GM18526 (cell line): ENCODE measurements around the gene MICAL2.

Experiments used
- POLR2A ChIP-seq: IDR thresholded peaks from 3 replicates; pipeline ENCODE4 v1.6.1; 2011; ENCODE audit not compliant: insufficient read length; ENCODE audit errors: extremely low read depth

MICAL2 gene

DNA sequence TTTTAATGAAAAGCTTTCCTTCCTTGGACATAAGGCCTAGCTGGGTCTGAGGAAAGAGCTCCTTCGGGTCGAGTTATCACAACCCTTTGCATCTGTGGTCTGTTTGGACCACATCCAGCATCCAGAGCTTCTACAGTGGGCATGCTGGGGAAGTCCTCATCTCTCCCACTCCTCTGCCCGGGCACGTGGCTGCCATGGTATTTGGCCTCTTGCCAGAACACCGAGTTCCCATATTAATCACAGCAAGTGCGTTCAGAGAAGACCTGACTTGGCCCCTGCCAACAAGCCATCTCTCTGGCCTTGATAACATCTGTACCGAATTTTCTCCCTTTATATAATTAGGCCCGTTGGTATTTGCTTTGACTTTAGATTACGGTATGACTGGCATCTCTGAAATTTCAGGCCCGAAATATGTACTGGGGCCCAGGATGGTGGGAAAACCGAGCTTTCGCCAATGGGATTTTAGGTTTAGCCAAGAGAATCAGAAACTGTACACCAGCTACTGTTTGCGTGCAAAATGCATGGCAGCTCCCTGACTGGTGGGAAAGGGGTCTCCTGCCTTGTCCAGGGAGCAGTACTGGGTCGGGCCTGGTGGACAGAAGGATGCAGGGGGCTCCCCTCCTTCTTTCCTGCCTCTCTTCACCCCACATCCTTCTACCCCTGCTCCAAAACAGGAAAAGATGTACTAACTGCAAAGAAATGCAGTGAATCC, 90.0 kb downstream of the MICAL2 start:
- no peak for TF ChIP-seq POLR2A

DNA sequence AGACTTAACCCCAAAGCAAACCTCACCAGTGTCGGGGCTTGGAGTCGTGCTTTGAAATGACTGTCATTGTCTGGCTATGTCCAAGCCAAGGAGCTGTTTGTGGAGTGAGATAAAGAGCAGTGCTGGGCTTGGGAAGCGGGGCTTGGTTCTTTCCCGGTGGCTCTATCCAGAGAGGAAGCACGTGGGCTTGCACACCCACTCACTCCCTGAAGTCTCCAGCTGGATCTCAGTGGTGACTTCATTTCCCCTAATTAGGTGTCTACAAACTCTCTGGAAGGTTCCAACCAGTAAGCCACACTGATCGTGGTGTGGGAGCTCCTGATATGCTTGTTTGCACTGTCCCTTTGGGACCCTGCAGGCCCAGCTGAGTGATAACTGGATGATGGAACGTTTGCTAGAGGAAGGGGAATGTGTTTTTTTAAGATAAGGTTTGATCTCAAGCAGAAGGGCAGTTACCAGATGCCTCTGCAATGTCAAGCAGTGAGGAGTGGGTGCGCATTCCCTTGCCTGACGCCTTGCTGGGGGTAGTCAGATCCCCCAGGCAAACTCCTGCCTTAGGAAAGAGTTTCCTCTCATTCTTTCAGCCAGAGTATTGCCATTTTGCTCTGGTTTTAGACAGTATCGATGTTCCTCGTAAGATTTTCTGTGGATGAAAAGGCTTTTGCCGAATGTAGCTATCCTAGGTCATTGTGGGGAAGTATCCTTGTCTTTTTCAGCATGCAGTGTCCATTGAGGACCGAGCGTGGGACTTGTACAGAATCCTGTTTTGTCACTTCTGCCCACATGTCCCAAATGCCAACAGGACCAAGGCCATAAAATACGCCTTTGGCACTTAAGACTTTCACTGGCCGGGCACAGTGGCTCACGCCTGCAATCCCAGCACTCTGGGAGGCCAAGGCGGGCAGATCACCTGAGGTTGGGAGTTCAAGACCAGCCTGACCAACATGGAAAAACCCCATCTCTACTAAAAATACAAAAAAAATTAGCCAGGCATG, 90.9 kb downstream of the MICAL2 start:
- TF ChIP-seq POLR2A: no peak

DNA sequence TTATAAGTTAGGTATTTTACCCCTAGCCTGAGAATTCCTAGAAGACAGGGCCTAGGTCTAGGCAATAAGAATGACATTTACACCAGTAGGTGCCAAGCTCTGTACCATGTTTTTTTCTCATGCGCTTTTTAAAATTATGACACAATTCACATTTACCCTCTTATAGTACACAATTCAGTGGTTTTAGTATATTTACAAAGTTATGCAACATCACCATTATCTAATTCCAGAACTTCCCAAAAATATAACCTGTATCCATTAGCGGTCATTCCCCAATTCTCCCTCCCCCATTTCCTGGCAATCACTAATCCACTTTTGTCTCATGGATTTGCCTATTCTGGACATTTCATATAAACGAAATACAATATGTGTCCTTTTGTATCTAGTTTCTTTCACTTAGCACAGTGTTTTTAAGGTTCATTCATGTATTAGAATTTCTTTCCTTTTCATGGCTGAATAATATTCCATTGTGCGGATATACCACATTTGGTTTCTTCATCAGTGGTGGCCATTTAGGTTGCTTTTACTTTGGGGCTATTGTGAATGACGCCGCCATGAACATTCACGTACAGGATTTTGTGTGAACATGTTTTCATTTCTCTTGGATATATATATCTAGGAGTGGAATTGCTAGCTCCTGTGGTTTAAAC, 92.4 kb downstream of the MICAL2 start:
- TF ChIP-seq POLR2A: no peak

DNA sequence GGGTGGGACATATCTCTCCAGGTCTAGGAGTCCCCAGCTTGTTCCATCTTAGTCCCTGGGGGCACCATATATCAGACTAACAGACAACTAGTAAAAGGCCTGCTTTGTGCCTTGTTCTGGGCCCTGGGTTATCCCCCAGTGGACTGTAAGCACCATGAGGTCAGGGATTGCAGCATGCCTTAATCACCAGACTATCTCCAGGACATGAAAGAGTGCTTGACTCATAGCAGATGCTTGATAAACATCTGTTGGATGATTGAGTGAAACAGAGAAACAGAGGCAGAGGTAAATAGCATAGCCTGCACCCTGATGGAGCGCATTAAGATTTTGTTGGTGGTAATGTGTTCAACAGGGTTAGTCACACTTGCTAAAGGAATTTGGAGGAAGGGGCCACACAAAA, 94.1 kb downstream of the MICAL2 start:
- TF ChIP-seq POLR2A: no peak

DNA sequence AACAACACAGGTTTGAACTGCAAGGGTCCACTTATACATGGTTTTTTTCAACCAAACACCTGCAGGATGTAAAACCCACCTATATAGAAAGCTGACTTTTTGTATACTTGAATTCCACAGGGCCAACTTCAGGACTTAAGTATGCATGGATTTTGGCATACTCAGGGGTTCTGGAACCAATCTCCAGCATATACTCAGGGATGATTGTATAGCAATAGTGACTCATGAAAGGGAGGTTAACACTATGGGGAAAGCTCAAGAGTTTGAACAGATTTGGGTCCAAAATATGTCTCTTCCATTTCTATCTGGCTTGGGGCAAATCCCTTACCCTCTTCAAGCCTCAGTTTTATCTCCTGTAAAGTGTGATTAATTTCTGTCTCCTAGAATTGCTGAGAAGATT, 94.9 kb downstream of the MICAL2 start:
- no peak for TF ChIP-seq POLR2A

DNA sequence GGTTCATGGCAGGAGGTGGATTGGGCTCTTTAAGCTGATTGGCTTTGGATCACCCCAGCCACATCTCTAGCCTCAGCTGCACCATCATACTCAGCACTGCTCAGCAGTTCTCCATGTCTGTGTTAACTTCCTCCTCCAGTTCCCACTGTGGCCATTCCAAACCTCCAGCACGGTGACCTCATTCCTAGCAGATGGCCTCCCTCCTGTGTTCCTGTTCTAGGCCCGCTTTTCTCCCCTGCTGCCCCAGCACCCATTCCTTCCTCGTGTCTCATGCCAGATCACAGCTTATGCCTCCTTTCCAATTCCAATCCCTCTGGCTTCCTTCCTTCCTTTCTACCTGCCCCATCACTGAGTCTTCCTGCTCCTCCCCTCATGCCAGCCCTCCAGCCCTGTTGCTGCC, 96.1 kb downstream of the MICAL2 start:
- no peak for TF ChIP-seq POLR2A

DNA sequence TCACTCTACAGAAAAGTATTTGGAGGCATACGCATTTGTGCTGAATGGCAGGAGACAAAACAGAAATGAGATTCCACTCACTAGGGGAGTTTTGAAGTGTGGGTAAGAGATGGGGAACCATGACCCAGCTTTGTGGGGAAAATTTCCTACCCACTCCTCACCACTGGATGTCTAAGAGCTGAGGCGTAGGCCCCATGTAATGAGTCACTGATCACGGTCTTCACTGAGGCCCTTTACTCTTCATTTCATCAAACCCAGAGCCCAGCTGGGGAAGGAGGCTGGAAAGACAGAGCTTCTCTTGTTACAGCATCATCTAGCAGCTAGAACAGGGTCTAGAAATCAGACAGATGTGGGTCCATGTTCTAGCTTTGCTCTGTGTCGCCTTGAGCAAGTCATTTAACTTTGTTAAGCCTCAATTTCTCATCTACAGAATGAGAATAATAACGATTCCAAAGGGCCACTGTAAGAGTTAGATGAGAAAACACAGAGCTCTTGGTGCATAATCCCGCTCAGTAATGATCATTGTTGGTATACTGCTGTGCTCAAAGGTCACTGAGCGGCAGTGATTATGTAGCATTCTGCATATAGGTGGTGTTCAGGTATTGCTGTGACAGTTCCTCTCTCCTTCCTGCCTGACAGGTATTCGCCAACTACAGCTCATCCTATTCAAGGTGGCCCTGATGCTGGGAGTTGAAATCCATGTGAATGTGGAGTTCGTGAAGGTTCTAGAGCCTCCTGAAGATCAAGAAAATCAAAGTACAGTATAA, 97.2 kb downstream of the MICAL2 start:
- no peak for TF ChIP-seq POLR2A

DNA sequence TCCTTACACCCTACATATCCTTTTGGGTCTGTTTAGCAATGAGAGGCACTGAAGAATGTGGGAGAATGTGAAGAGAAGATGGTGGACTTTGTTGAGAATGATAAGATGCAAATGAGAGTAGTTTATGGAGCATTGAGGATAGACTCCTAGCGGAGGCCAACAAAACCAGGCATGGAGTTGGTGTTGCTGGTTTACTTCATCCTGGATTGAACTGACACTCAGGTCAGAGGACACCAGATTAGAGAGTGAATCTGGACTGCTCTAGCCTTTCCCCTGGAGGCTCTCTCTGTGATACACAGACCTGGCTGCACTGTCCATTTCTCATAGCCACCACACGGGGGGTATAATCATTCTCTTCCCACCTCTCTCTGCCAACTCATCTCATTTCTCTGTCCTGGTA, 98.7 kb downstream of the MICAL2 start:
- no peak for TF ChIP-seq POLR2A

DNA sequence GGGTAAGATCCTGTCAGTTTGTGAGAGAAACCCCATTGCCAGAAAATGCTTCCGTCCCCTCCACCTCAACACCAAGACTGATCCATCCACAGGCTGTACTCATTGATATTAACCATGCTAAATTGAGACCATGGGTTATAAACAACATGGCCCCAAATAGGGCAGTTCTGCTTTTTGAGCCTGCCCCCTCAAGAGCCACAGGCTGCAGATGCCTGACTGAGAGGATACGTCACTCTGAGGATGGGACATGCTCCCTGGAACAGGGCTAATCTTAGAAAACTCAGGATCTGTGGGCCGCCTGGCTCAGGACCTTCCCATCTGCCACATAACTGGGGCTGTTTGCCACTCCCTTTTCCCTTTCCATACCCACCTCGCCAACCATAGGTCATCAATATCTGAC, 99.8 kb downstream of the MICAL2 start:
- no peak for TF ChIP-seq POLR2A

DNA sequence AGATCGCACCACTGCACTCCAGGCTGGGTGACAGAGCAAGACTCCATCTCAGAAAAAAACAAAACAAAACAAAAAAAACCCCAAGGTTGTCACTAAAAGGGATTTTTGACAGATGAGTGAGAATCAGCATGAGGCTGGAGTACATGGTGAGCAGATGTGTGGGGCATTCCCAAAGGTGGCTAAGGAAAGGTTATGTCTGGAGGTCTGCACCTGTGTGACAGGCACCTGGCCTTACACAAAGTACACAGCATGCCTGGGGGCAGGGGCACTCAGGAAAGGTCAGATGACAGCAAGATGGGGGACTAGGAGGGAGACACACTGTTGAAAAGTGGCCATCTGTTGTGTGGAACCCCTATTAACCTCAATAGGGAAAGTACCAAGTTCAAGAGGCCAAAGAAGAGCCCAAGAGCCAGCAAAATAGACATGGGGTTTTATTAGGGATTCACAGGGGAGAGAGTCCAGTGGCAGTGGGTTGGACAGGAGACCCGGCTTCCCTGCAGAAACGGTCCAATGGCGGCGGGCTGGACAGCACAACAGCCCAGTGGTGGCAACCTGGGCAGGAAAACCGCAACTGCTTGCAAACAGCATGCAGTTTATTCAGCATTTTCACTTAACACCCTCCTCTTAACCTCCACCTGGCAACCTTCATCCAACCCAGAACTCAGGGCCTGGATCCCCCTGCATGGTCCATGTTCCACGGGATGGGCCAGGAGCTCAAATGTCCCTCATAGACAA, 101.1 kb downstream of the MICAL2 start:
- no peak for TF ChIP-seq POLR2A

DNA sequence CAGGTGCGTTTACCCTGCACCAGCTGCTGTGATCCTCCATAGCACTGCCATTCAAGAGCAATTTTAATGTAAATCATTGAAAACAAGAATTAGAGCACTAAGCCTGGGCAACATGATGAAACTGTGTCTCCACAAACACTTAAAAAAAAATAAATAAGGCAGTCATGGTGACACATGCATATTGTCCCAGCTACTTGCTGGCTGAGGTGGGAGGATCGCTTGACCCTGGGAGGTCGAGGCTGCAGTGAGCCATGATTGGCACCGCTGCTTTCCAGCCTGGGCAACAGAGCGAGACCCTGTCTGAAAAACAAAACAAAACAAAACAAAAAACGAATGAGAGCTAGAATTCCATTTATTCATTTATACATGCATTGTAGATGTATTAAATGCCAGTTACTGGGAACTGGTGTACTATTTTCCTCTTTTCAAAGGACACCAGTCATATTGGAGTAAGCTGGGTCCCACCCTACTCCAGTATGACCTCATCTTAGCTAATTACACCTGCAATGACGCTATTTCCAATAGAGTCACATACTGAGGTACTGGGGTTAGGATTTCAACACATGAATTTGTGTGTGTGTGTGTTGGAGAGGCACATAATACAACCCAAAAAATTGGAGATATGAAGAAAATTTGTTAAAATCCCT, 101.9 kb downstream of the MICAL2 start:
- TF ChIP-seq POLR2A: no peak

DNA sequence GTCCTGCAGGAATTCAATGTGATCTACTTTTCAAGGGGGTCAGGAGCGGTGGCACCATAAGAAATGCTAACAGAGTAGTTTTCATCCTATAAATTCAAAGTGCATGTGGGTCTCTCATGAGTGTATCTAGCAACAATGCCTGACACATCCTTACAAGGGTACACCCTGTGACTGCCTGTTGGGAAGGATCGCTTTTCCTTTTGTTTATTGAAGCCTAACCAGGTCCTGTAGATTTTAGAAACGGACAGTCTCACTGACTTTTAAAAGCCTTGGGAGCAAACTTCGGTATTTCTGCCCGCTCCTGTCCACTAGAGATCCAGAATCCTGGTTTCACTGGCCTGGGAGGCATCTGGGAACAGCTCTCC, 102.4 kb downstream of the MICAL2 start:
- no peak for TF ChIP-seq POLR2A

DNA sequence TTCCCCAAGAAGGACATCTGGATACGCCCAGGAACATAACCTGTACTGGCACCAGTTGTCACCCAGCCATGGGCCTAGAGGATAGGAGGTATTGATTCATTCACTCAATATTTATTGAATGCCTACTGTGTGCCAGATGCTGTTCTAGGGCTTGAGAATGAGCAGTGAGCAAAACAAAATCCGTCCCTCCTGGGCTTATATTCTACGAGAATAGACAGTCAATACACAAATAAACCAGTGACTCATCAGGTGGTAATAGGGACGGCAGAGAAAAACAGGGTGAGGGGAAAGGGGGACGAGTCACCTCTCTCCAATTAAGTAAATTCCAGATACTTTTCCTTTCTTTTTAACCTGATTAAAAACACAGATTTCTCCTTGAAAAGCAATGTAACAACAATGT, 103.5 kb downstream of the MICAL2 start:
- TF ChIP-seq POLR2A: no peak

DNA sequence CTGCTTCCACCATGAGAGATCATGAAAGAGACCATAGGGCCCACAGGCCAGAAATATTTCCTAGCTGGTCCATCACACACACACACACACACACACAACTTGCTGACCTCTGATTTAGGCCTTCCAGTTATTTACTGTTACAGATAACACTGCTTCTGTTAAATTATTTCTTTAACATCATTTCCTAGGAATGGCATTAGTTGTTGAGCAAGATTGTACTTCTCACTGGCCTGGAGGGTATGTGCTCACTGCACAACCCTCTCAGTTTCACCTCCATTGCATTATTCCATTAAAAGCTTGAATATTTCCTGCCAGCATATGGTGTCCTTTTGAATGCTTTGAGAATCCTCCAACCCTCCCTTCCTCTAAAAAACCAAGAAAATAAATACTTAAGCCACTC, 104.4 kb downstream of the MICAL2 start:
- TF ChIP-seq POLR2A: no peak

DNA sequence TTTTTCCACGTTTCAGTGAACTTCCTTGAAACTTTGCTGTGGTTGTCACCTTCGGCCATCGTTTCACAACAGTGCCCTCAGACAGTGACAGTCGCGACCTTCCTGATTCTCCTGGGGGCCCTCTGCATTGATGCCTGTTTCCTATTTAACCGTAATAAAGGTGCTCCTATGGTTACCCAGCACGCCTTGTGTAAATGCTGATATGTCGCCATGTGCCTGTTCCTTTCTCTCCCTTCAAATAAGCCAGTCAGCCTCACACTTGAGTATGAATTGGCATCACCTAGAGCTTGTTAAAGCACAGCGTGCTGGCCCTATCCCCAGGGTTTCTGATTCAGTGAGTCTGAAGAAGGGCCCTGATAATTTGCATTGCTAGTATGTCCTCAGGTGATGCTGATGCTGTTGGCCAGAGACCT, 104.8 kb downstream of the MICAL2 start:
- TF ChIP-seq POLR2A: no peak
